ENCODE results near the gene KRT82. TPM values are rescaled to one million over a fixed set of nuclear protein-coding genes. Genes with fewer than 3 reads are reported as not detected.
A peak's percentile ranks its signal among the peaks of the same experiment; 100 is the strongest.

KRT82 gene
- total and polyA plus RNA-seq, 10 donors: 0.04 TPM; not detected in 9

DNA sequence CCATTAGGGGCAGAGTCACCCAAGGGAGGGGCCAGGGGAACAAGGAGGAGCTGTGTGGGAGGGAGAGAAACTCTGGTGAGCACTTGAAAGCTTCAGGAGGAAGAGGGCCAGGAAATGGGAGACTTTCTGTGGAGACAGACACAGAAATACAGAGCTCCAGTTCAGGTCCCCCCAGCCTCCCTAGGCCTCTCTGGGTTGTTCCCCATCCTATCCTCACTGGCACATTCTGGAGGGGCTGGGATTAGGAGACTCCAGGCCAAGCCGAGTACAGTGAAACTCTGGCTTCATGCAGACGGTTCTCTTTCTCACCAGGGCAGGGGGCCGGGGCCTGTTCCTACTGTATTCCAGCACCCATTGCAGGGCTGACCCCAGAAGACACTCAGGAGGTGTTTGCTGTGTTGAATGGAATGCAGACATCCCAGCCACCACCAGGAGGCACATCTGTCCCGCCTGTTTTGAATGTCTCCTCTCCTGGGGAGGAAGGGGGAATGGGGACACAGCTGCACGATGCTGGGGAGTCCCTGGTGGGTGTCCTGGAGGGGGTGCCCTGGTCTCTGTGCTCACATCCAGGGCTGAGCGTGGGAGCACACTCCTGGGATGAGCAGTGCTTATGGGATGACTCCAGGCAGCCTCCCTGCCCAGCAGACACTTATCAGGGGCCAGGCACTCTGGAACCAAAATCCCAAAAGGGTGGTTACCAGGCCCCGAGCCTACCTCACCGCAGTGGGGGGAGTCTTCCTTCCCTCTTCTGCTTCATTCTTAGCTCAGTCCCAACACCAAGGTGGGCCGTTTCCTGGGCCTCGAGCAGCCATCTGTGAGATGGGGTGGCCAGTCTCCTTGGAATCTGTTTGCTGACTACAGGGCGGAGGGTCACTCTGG is 15.2 kb downstream of the KRT82 start:
- TF ChIP-seq, protein P1, sequence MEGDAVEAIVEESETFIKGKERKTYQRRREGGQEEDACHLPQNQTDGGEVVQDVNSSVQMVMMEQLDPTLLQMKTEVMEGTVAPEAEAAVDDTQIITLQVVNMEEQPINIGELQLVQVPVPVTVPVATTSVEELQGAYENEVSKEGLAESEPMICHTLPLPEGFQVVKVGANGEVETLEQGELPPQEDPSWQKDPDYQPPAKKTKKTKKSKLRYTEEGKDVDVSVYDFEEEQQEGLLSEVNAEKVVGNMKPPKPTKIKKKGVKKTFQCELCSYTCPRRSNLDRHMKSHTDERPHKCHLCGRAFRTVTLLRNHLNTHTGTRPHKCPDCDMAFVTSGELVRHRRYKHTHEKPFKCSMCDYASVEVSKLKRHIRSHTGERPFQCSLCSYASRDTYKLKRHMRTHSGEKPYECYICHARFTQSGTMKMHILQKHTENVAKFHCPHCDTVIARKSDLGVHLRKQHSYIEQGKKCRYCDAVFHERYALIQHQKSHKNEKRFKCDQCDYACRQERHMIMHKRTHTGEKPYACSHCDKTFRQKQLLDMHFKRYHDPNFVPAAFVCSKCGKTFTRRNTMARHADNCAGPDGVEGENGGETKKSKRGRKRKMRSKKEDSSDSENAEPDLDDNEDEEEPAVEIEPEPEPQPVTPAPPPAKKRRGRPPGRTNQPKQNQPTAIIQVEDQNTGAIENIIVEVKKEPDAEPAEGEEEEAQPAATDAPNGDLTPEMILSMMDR (IDR thresholded peaks at IDR 0.05 in 8 of 11, conservative IDR thresholded peaks at IDR 0.05 in 3 of 11): peak in 7 of 11 experiments; percentile 11 to 50 (median 26)
- no peak for TF ChIP-seq POLR2AphosphoS5 (IDR thresholded peaks at IDR 0.05)
- Histone ChIP-seq H3K36me3 (no peaks in the 10 kb centered on the region), H3K9me3 (no peaks in the 10 kb centered on the region), H3K27me3 (replicated peaks in 1 of 7) (peaks cover 0 to 34% (median 0%) of the 10 kb centered on the region in 7 donors), H3K4me1 (peaks cover 0 to 11% (median 0%) of the 10 kb centered on the region in 6 donors), H3K27ac (peak overlapping the region in 3 of 8 donors; percentile 23 to 26 (median 23)), H3K4me3 (no peak overlapping the region)
- DNase-seq: peak; percentile 61
- intact Hi-C loops (cut with DNase I; ENCODE audit: low total_unique reads): no loop called here
- 64 to 73% (median 67%) methylated on average over 9 to 11 of the region's 11 CpGs for WGBS, 5 donors

DNA sequence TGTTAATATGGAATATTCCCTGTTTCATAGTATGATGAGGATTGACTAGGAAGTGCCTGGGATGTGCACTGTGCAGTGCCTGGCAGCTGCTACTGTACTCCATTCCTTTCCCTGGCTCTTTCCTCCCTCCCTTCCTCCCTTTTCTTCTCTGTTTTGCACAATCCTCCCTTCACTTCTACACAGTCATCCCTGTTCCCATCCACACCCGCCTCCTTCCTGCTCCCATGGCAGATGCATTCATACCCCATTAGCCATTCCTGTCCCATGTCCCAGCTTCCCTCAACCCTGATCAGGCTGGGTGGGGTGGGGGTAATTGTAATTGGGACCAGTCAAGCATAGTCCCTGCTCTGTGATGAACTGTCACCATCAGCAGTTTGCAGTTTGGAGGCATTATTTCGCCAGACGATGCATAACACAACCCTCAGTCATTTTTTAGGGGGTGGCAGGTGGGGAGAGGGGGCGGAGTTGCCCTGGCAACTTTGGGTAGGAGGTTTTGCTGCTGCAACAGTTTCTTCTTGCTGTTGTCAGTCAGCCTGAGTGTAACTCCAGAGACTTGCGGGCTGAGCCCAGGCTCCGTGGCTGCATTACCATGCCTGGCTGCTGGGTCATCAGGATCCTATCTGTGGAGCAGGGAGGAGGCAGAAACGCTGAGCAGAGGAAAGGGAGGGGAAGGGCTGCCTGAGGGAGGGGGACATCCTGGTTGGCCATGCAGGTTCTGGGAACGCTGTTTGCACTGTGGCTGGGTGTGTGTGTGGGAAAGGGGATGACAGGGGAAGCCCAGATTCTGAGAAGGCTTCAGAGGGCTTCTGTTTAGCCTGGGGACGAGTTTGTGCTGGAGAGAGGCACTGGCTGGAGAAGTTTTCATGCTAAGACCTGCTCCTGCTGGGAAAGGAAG is 16.6 kb downstream of the KRT82 start:
- TF ChIP-seq, protein P1 (IDR thresholded peaks at IDR 0.05 in 8 of 11, conservative IDR thresholded peaks at IDR 0.05 in 3 of 11): no peak
- TF ChIP-seq POLR2A (IDR thresholded peaks at IDR 0.05): no peak
- TF ChIP-seq POLR2AphosphoS5 (IDR thresholded peaks at IDR 0.05): no peak
- Histone ChIP-seq H3K9me3 (no peaks in the 10 kb centered on the region), H3K4me3 (no peak overlapping the region), H3K36me3 (no peaks in the 10 kb centered on the region), H3K27ac (no peak overlapping the region), H3K4me1 (peaks cover 0 to 11% (median 0%) of the 10 kb centered on the region in 6 donors), H3K27me3 (replicated peaks in 1 of 7) (peaks cover 0 to 22% (median 0%) of the 10 kb centered on the region in 7 donors)
- intact Hi-C loops (cut with DNase I; ENCODE audit: low total_unique reads): loop anchor here (10.0 kb wide), 1 partner anchor 105 kb away; the partner anchor contains the start of gene KRT6A
- WGBS, 5 donors: 49 to 57% (median 53%) methylated on average over 9 of the region's 9 CpGs
- peak; percentile 54 for DNase-seq

DNA sequence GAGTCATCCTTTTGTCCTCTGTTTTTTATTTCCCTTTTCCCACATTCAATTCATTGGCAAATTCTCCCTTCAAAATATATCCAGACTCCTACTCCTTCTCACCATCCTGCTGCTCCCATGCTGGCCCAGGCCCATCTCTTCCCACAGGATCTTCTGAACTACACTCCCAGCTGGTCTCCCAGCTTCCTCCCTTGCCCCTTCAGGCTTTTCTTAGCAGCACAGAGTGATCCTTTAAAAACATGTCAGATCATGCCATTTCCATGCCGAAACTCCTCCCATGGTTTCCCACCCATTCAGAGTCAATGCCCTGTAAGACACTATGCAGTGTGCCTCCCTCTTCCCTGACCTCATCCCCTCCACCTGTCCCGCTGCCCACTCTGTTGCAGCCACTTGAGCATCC is 18.3 kb downstream of the KRT82 start:
- H3K4me1 ChIP-seq: peaks cover 0 to 11% (median 0%) of the 10 kb centered on the region in 6 donors
- no peaks in the 10 kb centered on the region for H3K9me3 ChIP-seq
- H3K36me3 ChIP-seq: no peaks in the 10 kb centered on the region
- whole genome bisulfite sequencing, 5 donors: 72 to 80% (median 79%) methylated on average over 2 of the region's 2 CpGs
- H3K27ac ChIP-seq: no peak overlapping the region
- TF ChIP-seq, protein P1 (IDR thresholded peaks at IDR 0.05 in 8 of 11, conservative IDR thresholded peaks at IDR 0.05 in 3 of 11): no peak
- TF ChIP-seq POLR2AphosphoS5 (IDR thresholded peaks at IDR 0.05) (no peak), POLR2A (IDR thresholded peaks at IDR 0.05) (no peak)
- no peak overlapping the region for H3K4me3 ChIP-seq
- H3K27me3 ChIP-seq (replicated peaks in 1 of 7): peaks cover 0 to 22% (median 0%) of the 10 kb centered on the region in 7 donors
- peak; percentile 41 for DNase-seq
- intact Hi-C loops (cut with DNase I; ENCODE audit: low total_unique reads): loop anchor here (10.0 kb wide), 1 partner anchor 107 kb away; the partner anchor contains the start of gene KRT6A

All from spleen (tissue), 11 donors.